ENCODE measurements around the gene HECTD4.

Gene HECTD4

GRCh38 chr12:112362310-112362709 is 19.9 kb downstream of the HECTD4 start:
- Histone ChIP-seq H2AK5ac (ENCODE audit: low read depth, low read length) (no peak overlapping the region), H3K18ac (ENCODE audit: low read length) (no peak overlapping the region), H3K9me3 (replicated peaks in 1 of 2; ENCODE audit: control insufficient read depth in 2 of 2, insufficient read depth in 1 of 2, low read depth in 1 of 2, low read length in 2 of 2) (no peaks in the 10 kb centered on the region), H3K4ac (ENCODE audit: low read length) (no peak overlapping the region), H2BK12ac (ENCODE audit: low read length) (no peak overlapping the region), H3K23ac (ENCODE audit: low read depth, low read length, poor library complexity) (no peak overlapping the region), H3K27ac (replicated peaks; ENCODE audit: low read length) (no peak overlapping the region), H2BK120ac (ENCODE audit: low read depth, low read length) (no peak overlapping the region), H4K91ac (ENCODE audit: low read depth, low read length, poor library complexity) (no peak overlapping the region), H3K4me2 (ENCODE audit: insufficient read depth, low read length, poor library complexity, severe bottlenecking) (no peak overlapping the region), H4K8ac (ENCODE audit: low read depth, low read length) (no peak overlapping the region), H3K14ac (ENCODE audit: low read length) (no peak overlapping the region), H2BK5ac (ENCODE audit: low read length) (no peak overlapping the region), H2BK15ac (ENCODE audit: low read length) (no peak overlapping the region), H3K9ac (ENCODE audit: low read depth, low read length, poor library complexity) (no peak overlapping the region), H2AFZ (ENCODE audit: low read length) (no peak overlapping the region), H3K79me1 (ENCODE audit: low read depth, low read length) (no peaks in the 10 kb centered on the region), H3K4me1 (ENCODE audit: control insufficient read depth in 2 of 2, insufficient read depth in 1 of 2, low read depth in 1 of 2, low read length in 2 of 2) (peaks cover 0 to 2% of the 10 kb centered on the region in 2 donors), H3K4me3 (ENCODE audit: low read length in 2 of 2) (no peak overlapping the region), H3K27me3 (ENCODE audit: control insufficient read depth in 3 of 3, insufficient read depth in 3 of 3, low read depth in 1 of 3, low read length in 3 of 3) (no peaks in the 10 kb centered on the region), H3K36me3 (replicated peaks in 1 of 2; ENCODE audit: control insufficient read depth in 2 of 2, insufficient read depth in 2 of 2, low read length in 2 of 2) (no peaks in the 10 kb centered on the region)
- no CpG with 5 or more reads among the region's 3 CpGs for WGBS, 2 donors (ENCODE audit: extremely low coverage in 2 of 2, insufficient read length in 2 of 2, insufficient replicate concordance in 1 of 2)
- DNase-seq (ENCODE audit: low spot score) = no peak

- Histone ChIP-seq H3K4ac (ENCODE audit: low read length) (no peak overlapping the region), H2BK12ac (ENCODE audit: low read length) (no peak overlapping the region), H3K9me3 (replicated peaks in 1 of 2; ENCODE audit: control insufficient read depth in 2 of 2, insufficient read depth in 1 of 2, low read depth in 1 of 2, low read length in 2 of 2) (no peaks in the 10 kb centered on the region), H3K4me2 (ENCODE audit: insufficient read depth, low read length, poor library complexity, severe bottlenecking) (no peak overlapping the region), H3K4me3 (ENCODE audit: low read length in 2 of 2) (no peak overlapping the region), H3K23ac (ENCODE audit: low read depth, low read length, poor library complexity) (no peak overlapping the region), H3K14ac (ENCODE audit: low read length) (no peak overlapping the region), H2BK120ac (ENCODE audit: low read depth, low read length) (no peak overlapping the region), H3K27me3 (ENCODE audit: control insufficient read depth in 3 of 3, insufficient read depth in 3 of 3, low read depth in 1 of 3, low read length in 3 of 3) (no peaks in the 10 kb centered on the region), H3K4me1 (ENCODE audit: control insufficient read depth in 2 of 2, insufficient read depth in 1 of 2, low read depth in 1 of 2, low read length in 2 of 2) (peaks cover 0 to 2% of the 10 kb centered on the region in 2 donors), H3K79me1 (ENCODE audit: low read depth, low read length) (no peaks in the 10 kb centered on the region), H3K36me3 (replicated peaks in 1 of 2; ENCODE audit: control insufficient read depth in 2 of 2, insufficient read depth in 2 of 2, low read length in 2 of 2) (no peaks in the 10 kb centered on the region), H3K27ac (replicated peaks; ENCODE audit: low read length) (no peak overlapping the region), H3K9ac (ENCODE audit: low read depth, low read length, poor library complexity) (no peak overlapping the region), H2AFZ (ENCODE audit: low read length) (no peak overlapping the region), H2BK15ac (ENCODE audit: low read length) (no peak overlapping the region), H3K18ac (ENCODE audit: low read length) (no peak overlapping the region), H2AK5ac (ENCODE audit: low read depth, low read length) (no peak overlapping the region), H2BK5ac (ENCODE audit: low read length) (no peak overlapping the region), H4K91ac (ENCODE audit: low read depth, low read length, poor library complexity) (no peak overlapping the region), H4K8ac (ENCODE audit: low read depth, low read length) (no peak overlapping the region)
- no CpG with 5 or more reads among the region's 4 CpGs for WGBS, 2 donors (ENCODE audit: extremely low coverage in 2 of 2, insufficient read length in 2 of 2, insufficient replicate concordance in 1 of 2)
- no peak for DNase-seq (ENCODE audit: low spot score)
These were observed 21.0 kb downstream of the HECTD4 start for GRCh38 chr12:112361271-112361670.

- Histone ChIP-seq H3K36me3 (replicated peaks in 1 of 2; ENCODE audit: control insufficient read depth in 2 of 2, insufficient read depth in 2 of 2, low read length in 2 of 2) (no peaks in the 10 kb centered on the region), H3K79me1 (ENCODE audit: low read depth, low read length) (no peaks in the 10 kb centered on the region), H2BK120ac (ENCODE audit: low read depth, low read length) (no peak overlapping the region), H3K9me3 (replicated peaks in 1 of 2; ENCODE audit: control insufficient read depth in 2 of 2, insufficient read depth in 1 of 2, low read depth in 1 of 2, low read length in 2 of 2) (no peaks in the 10 kb centered on the region), H3K14ac (ENCODE audit: low read length) (no peak overlapping the region), H3K4me3 (ENCODE audit: low read length in 2 of 2) (no peak overlapping the region), H2BK15ac (ENCODE audit: low read length) (no peak overlapping the region), H2BK12ac (ENCODE audit: low read length) (no peak overlapping the region), H3K27ac (replicated peaks; ENCODE audit: low read length) (no peak overlapping the region), H3K4me1 (ENCODE audit: control insufficient read depth in 2 of 2, insufficient read depth in 1 of 2, low read depth in 1 of 2, low read length in 2 of 2) (no peaks in the 10 kb centered on the region), H3K4me2 (ENCODE audit: insufficient read depth, low read length, poor library complexity, severe bottlenecking) (no peak overlapping the region), H2AK5ac (ENCODE audit: low read depth, low read length) (no peak overlapping the region), H3K9ac (ENCODE audit: low read depth, low read length, poor library complexity) (no peak overlapping the region), H2BK5ac (ENCODE audit: low read length) (no peak overlapping the region), H3K4ac (ENCODE audit: low read length) (no peak overlapping the region), H3K27me3 (ENCODE audit: control insufficient read depth in 3 of 3, insufficient read depth in 3 of 3, low read depth in 1 of 3, low read length in 3 of 3) (no peaks in the 10 kb centered on the region), H4K8ac (ENCODE audit: low read depth, low read length) (no peak overlapping the region), H4K91ac (ENCODE audit: low read depth, low read length, poor library complexity) (no peak overlapping the region), H3K18ac (ENCODE audit: low read length) (no peak overlapping the region), H3K23ac (ENCODE audit: low read depth, low read length, poor library complexity) (no peak overlapping the region), H2AFZ (ENCODE audit: low read length) (no peak overlapping the region)
- no peak for DNase-seq (ENCODE audit: low spot score)
- no CpG with 5 or more reads among the region's 4 CpGs for WGBS, 2 donors (ENCODE audit: extremely low coverage in 2 of 2, insufficient read length in 2 of 2, insufficient replicate concordance in 1 of 2)
These were observed 22.9 kb downstream of the HECTD4 start for GRCh38 chr12:112359290-112359689.

DNA sequence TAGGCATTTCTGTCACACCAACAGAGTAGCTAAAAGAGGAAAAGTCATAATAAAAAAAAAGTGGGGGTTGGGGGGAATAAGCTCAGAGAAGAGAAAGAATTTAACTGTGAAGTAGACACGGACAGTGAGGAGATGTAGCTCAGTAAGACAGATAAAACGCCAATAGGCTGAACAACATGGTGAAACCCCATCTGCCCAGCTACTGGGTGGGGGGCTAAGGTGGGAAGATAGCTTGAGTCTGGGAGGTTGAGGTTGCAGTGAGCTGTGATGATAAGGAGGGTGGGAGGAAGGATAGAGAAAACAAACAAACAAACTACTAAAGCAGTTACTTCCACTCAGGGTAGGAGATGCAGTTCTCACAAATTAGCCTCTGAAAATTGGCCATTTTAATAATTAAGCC is 25.0 kb downstream of the HECTD4 start:
- DNase-seq (ENCODE audit: low spot score) = no peak
- H3K4me3 ChIP-seq (ENCODE audit: low read length in 2 of 2) = no peak overlapping the region

More for the DNA sequence above, 25.0 kb downstream of the HECTD4 start:
- no peak overlapping the region for H3K23ac ChIP-seq (ENCODE audit: low read depth, low read length, poor library complexity)
- no peak overlapping the region for H2BK15ac ChIP-seq (ENCODE audit: low read length)
- no peak overlapping the region for H2AFZ ChIP-seq (ENCODE audit: low read length)
- no peak overlapping the region for H3K4me2 ChIP-seq (ENCODE audit: insufficient read depth, low read length, poor library complexity, severe bottlenecking)
- no peak overlapping the region for H4K91ac ChIP-seq (ENCODE audit: low read depth, low read length, poor library complexity)
- H3K9me3 ChIP-seq (replicated peaks in 1 of 2; ENCODE audit: control insufficient read depth in 2 of 2, insufficient read depth in 1 of 2, low read depth in 1 of 2, low read length in 2 of 2) = no peaks in the 10 kb centered on the region
- no peak overlapping the region for H3K18ac ChIP-seq (ENCODE audit: low read length)
- no peak overlapping the region for H3K14ac ChIP-seq (ENCODE audit: low read length)
- no peak overlapping the region for H2AK5ac ChIP-seq (ENCODE audit: low read depth, low read length)
- no peak overlapping the region for H2BK5ac ChIP-seq (ENCODE audit: low read length)
- WGBS, 2 donors (ENCODE audit: extremely low coverage in 2 of 2, insufficient read length in 2 of 2, insufficient replicate concordance in 1 of 2) = no CpG with 5 or more reads among the region's 2 CpGs
- H3K27ac ChIP-seq (replicated peaks; ENCODE audit: low read length) = no peak overlapping the region
- H3K4me1 ChIP-seq (ENCODE audit: control insufficient read depth in 2 of 2, insufficient read depth in 1 of 2, low read depth in 1 of 2, low read length in 2 of 2) = no peaks in the 10 kb centered on the region
- H2BK12ac ChIP-seq (ENCODE audit: low read length) = no peak overlapping the region
- H3K79me1 ChIP-seq (ENCODE audit: low read depth, low read length) = no peaks in the 10 kb centered on the region
- no peak overlapping the region for H4K8ac ChIP-seq (ENCODE audit: low read depth, low read length)
- H3K36me3 ChIP-seq (replicated peaks in 1 of 2; ENCODE audit: control insufficient read depth in 2 of 2, insufficient read depth in 2 of 2, low read length in 2 of 2) = no peaks in the 10 kb centered on the region
- H3K9ac ChIP-seq (ENCODE audit: low read depth, low read length, poor library complexity) = no peak overlapping the region
- no peaks in the 10 kb centered on the region for H3K27me3 ChIP-seq (ENCODE audit: control insufficient read depth in 3 of 3, insufficient read depth in 3 of 3, low read depth in 1 of 3, low read length in 3 of 3)
- no peak overlapping the region for H3K4ac ChIP-seq (ENCODE audit: low read length)
- no peak overlapping the region for H2BK120ac ChIP-seq (ENCODE audit: low read depth, low read length)

All from neuronal stem cell (in vitro differentiated cells).